Loucy (cell line): ENCODE results near the gene ZBTB8A.

Source experiments
- H2AFZ ChIP-seq: fragments of 200-600 bp; sonication (generic); 2 replicates; pipeline ENCODE4 v1.6.0; 2016; ENCODE audit warnings: antibody characterized with exemption, mild to moderate bottlenecking, low read length, moderate library complexity
- H3F3A ChIP-seq: fragments of 200-600 bp; 2 replicates; pipeline ENCODE4 v1.6.0; 2016; ENCODE audit warnings: antibody characterized with exemption, low read depth, mild to moderate bottlenecking
- H3K27me3 ChIP-seq: fragments of 200-600 bp; sonication (generic); 2 replicates; pipeline ENCODE4 v1.6.1; 2014; ENCODE audit warnings: low read length, mild to moderate bottlenecking; ENCODE audit not compliant: insufficient read depth, poor library complexity, severe bottlenecking
- H3K36me3 ChIP-seq: fragments of 200-600 bp; sonication (generic); 2 replicates; pipeline ENCODE4 v1.6.1; 2016; ENCODE audit warnings: low read length; ENCODE audit not compliant: insufficient read depth
- H3K4me1 ChIP-seq: fragments of 200-600 bp; sonication (generic); 2 replicates; pipeline ENCODE4 v1.5.1; 2014; ENCODE audit warnings: low read length, mild to moderate bottlenecking; ENCODE audit not compliant: insufficient read depth, poor library complexity, severe bottlenecking
- H3K4me2 ChIP-seq: fragments of 200-600 bp; sonication (generic); 2 replicates; pipeline ENCODE4 v1.6.0; 2014; ENCODE audit warnings: antibody characterized with exemption, low read length, low read depth, mild to moderate bottlenecking; ENCODE audit not compliant: poor library complexity, severe bottlenecking
- H3K4me3 ChIP-seq: fragments of 200-600 bp; sonication (generic); 2 replicates; pipeline ENCODE4 v1.5.1; 2014; ENCODE audit warnings: low read length, mild to moderate bottlenecking, mixed read lengths; ENCODE audit not compliant: poor library complexity, severe bottlenecking
- H3K79me2 ChIP-seq: fragments of 200-600 bp; sonication (generic); 2 replicates; pipeline ENCODE4 v1.6.1; 2014; ENCODE audit warnings: low read length; ENCODE audit not compliant: insufficient read depth
- H3K9ac ChIP-seq: fragments of 200-600 bp; sonication (generic); 2 replicates; pipeline ENCODE4 v1.6.0; 2014; ENCODE audit warnings: mild to moderate bottlenecking, low read depth, low read length, moderate library complexity; ENCODE audit not compliant: poor library complexity, severe bottlenecking
- H3K9me2 ChIP-seq: fragments of 200-600 bp; sonication (generic); replicated peaks from 2 replicates; pipeline ENCODE4 v1.6.1; 2016; ENCODE audit warnings: low read depth, low read length, mixed read lengths
- H3K9me3 ChIP-seq: fragments of 200-600 bp; sonication (generic); 2 replicates; pipeline ENCODE4 v1.6.1; 2014; ENCODE audit warnings: mild to moderate bottlenecking, antibody characterized with exemption, low read length, low read depth; ENCODE audit not compliant: insufficient read depth
- H4K20me1 ChIP-seq: fragments of 200-600 bp; sonication (generic); 2 replicates; pipeline ENCODE4 v1.6.0; 2014; ENCODE audit warnings: antibody characterized with exemption, low read length, mild to moderate bottlenecking; ENCODE audit not compliant: insufficient read depth, poor library complexity, severe bottlenecking
- EZH2phosphoT487 ChIP-seq: fragments of 200-600 bp; IDR thresholded peaks from 2 replicates; pipeline ENCODE4 v1.6.1; 2018; ENCODE audit warnings: antibody characterized with exemption, mild to moderate bottlenecking, moderate library complexity, borderline replicate concordance
- TF ChIP-seq, protein P1 (sequence below): fragments of 200-600 bp; sonication (generic); conservative IDR thresholded peaks from 2 replicates; pipeline ENCODE4 v1.5.1; 2014; ENCODE audit warnings: mild to moderate bottlenecking, antibody characterized with exemption, low read length

ZBTB8A gene

DNA sequence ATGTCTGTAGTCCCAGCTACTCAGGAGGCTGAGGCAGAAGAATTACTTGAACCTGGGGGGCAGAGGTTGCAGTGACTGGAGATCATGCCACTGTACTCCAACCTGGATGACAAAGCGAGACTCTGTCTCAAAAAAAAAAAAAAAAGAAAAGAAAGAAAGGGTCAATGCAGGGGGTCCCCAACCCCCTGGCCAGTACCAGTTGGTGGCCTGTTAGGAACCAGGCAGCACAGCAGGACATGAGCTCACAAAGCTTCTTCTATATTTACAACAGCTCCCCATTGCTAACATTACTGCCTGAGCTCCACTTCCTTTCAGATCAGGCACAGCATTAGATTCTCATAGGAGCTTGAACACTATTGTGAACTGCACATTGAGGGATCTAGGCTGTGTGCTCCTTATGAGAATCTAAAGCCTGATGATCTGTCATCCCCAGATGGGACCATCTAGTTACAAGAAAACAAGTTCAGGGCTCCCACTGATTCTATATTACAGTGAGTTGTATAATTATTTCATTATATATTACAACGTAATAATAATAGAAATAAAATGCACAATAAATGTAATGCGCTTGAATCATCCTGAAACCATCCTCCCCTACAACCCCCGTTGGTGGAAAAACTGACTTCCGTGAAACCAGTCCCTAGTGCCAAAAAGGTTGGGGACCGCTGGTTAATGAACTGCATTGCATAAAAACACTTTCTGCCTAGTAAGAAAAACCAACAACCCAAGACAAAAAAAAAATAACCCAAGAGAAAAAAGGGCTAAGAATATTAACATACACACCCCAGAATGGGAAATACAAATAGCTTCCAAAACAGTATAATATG lies 108.3 kb downstream of the ZBTB8A start:
- H3K4me3 ChIP-seq: peak overlapping the region; percentile 53
- H3K27me3 ChIP-seq: no peaks in the 10 kb centered on the region
- no peak overlapping the region for H2AFZ ChIP-seq
- H3K79me2 ChIP-seq: peaks cover 61% of the 10 kb centered on the region
- H3K9me3 ChIP-seq: no peaks in the 10 kb centered on the region
- no peaks in the 10 kb centered on the region for H3K36me3 ChIP-seq
- H3K9ac ChIP-seq: no peak overlapping the region
- H3K4me2 ChIP-seq: peak overlapping the region; percentile 58
- TF ChIP-seq, protein P1, sequence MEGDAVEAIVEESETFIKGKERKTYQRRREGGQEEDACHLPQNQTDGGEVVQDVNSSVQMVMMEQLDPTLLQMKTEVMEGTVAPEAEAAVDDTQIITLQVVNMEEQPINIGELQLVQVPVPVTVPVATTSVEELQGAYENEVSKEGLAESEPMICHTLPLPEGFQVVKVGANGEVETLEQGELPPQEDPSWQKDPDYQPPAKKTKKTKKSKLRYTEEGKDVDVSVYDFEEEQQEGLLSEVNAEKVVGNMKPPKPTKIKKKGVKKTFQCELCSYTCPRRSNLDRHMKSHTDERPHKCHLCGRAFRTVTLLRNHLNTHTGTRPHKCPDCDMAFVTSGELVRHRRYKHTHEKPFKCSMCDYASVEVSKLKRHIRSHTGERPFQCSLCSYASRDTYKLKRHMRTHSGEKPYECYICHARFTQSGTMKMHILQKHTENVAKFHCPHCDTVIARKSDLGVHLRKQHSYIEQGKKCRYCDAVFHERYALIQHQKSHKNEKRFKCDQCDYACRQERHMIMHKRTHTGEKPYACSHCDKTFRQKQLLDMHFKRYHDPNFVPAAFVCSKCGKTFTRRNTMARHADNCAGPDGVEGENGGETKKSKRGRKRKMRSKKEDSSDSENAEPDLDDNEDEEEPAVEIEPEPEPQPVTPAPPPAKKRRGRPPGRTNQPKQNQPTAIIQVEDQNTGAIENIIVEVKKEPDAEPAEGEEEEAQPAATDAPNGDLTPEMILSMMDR: no peak
- no peak for TF ChIP-seq EZH2phosphoT487
- peaks cover 24% of the 10 kb centered on the region for H4K20me1 ChIP-seq
- H3F3A ChIP-seq: no peaks in the 10 kb centered on the region
- no peaks in the 10 kb centered on the region for H3K9me2 ChIP-seq
- H3K4me1 ChIP-seq: peaks cover 23% of the 10 kb centered on the region

DNA sequence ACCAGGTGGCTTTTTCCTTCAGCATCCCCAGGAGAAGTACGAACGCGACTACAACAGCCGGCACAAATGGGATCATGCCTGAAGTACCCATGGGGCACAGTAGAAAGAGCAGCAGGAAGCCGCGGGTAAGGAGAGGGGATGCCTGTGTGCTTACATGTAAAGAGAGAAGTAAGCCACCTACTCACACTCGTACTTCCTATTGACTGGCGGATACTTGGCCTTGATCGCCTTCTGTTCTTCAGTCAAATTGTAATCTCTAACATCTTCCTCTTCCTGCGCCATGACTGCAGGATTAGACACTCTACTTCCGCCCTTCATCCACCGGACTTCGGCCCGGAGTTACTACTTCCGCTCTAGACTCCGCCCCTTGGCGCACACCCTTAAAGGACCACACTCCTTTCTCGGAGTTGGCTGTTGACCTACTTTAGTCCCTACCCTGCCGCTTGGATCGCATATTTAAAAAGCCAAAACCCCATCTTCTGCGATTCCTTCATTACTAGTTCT lies 111.1 kb downstream of the ZBTB8A start, which contains the start of gene ZBTB8OS:
Gene ZBTB8OS (minus strand): TSS at position 303 of the 504 bp plus-strand sequence. CDS start 21 bp downstream, at position 282.
- H3K4me2 ChIP-seq: peak within 1 kb of the TSS; percentile 92
- peak within 1 kb of the TSS; percentile 99 for H3K9ac ChIP-seq
- H3F3A ChIP-seq: no peaks in the 10 kb centered on the region; the same call in 1 of the 2 replicates
- H3K4me3 ChIP-seq: peak within 1 kb of the TSS; percentile 98
- peaks cover 79% of the 10 kb centered on the region for H3K79me2 ChIP-seq
- TF ChIP-seq EZH2phosphoT487: no peak
- TF ChIP-seq, protein P1: no peak
- peaks cover 41% of the 10 kb centered on the region for H3K4me1 ChIP-seq
- peaks cover 5% of the 10 kb centered on the region; the same call in 1 of the 2 replicates for H3K36me3 ChIP-seq
- no peaks in the 10 kb centered on the region for H3K27me3 ChIP-seq
- peak within 1 kb of the TSS; percentile 90 for H2AFZ ChIP-seq
- H3K9me2 ChIP-seq: no peaks in the 10 kb centered on the region
- H3K9me3 ChIP-seq: no peaks in the 10 kb centered on the region
- H4K20me1 ChIP-seq: peaks cover 48% of the 10 kb centered on the region

DNA sequence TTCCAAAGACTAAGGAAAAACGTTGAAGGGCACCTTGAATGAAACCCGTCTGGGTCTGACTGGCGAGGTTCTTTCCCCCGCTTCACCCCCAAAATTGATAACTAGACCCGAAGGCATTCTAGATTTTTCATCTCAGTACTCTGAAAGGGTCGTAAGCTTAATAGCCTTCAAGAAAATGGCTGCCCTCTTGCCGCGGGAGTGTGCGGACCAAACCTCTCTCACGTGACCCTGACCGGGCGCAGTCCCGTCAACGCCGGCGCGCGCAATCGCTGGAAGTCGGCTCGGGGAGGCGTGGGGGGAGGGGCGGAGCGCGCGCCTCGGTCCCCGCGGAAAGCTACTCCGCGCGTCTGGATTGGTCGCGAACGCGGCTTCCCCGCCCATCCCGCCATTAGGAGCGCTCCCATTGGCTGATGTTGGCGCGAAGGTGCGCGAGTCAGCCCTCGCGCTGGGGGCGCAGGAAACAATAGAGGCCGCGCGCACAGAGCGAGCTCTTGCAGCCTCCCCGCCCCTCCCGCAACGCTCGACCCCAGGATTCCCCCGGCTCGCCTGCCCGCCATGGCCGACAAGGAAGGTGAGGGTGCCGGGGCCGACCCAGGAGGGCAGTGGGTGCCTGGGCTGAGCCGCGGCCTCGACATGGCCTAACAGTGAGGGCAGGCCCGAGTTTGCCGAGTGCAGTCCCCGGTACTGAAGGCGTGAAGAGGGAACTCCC lies 111.7 kb downstream of the ZBTB8A start, which contains the start of gene RBBP4:
Gene RBBP4 (plus strand): TSS at position 457 of the 709 bp plus-strand sequence. CDS start 99 bp downstream, at position 556.
- Histone ChIP-seq H3K9me3 (no peaks in the 10 kb centered on the region), H4K20me1 (peaks cover 49% of the 10 kb centered on the region), H3K36me3 (peaks cover 9% of the 10 kb centered on the region; the same call in 1 of the 2 replicates), H3K4me2 (peak within 1 kb of the TSS; percentile 92), H3K4me1 (peaks cover 41% of the 10 kb centered on the region), H3F3A (no peaks in the 10 kb centered on the region; the same call in 1 of the 2 replicates), H3K27me3 (no peaks in the 10 kb centered on the region), H3K9ac (peak within 1 kb of the TSS; percentile 99), H2AFZ (peak within 1 kb of the TSS; percentile 90), H3K4me3 (peak within 1 kb of the TSS; percentile 98), H3K9me2 (no peaks in the 10 kb centered on the region), H3K79me2 (peaks cover 79% of the 10 kb centered on the region)
- TF ChIP-seq, protein P1: no peak
- no peak for TF ChIP-seq EZH2phosphoT487
